ENCODE measurements around the gene TNFRSF18.

- TF ChIP-seq, protein P1, sequence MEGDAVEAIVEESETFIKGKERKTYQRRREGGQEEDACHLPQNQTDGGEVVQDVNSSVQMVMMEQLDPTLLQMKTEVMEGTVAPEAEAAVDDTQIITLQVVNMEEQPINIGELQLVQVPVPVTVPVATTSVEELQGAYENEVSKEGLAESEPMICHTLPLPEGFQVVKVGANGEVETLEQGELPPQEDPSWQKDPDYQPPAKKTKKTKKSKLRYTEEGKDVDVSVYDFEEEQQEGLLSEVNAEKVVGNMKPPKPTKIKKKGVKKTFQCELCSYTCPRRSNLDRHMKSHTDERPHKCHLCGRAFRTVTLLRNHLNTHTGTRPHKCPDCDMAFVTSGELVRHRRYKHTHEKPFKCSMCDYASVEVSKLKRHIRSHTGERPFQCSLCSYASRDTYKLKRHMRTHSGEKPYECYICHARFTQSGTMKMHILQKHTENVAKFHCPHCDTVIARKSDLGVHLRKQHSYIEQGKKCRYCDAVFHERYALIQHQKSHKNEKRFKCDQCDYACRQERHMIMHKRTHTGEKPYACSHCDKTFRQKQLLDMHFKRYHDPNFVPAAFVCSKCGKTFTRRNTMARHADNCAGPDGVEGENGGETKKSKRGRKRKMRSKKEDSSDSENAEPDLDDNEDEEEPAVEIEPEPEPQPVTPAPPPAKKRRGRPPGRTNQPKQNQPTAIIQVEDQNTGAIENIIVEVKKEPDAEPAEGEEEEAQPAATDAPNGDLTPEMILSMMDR (IDR thresholded peaks at IDR 0.05; ENCODE audit: low read length) = no peak
- TF ChIP-seq EZH2 (optimal IDR thresholded peaks at IDR 0.05; ENCODE audit: low read depth, low read length) = no peak
- no peak for TF ChIP-seq EZH2phosphoT487 (IDR thresholded peaks at IDR 0.05; ENCODE audit: low read length)
Observed at GRCh38 chr1:1225913-1226312, 19.5 kb upstream of the TNFRSF18 start.
